ENCODE results near the gene RDH13. TPM values are rescaled to one million over a fixed set of nuclear protein-coding genes. Genes with fewer than 3 reads are reported as not detected.
A peak's percentile ranks its signal among the peaks of the same experiment; 100 is the strongest.

Gene RDH13
- total and polyA plus RNA-seq, 8 donors, result 13.1 to 124 (median 21.5) TPM

DNA sequence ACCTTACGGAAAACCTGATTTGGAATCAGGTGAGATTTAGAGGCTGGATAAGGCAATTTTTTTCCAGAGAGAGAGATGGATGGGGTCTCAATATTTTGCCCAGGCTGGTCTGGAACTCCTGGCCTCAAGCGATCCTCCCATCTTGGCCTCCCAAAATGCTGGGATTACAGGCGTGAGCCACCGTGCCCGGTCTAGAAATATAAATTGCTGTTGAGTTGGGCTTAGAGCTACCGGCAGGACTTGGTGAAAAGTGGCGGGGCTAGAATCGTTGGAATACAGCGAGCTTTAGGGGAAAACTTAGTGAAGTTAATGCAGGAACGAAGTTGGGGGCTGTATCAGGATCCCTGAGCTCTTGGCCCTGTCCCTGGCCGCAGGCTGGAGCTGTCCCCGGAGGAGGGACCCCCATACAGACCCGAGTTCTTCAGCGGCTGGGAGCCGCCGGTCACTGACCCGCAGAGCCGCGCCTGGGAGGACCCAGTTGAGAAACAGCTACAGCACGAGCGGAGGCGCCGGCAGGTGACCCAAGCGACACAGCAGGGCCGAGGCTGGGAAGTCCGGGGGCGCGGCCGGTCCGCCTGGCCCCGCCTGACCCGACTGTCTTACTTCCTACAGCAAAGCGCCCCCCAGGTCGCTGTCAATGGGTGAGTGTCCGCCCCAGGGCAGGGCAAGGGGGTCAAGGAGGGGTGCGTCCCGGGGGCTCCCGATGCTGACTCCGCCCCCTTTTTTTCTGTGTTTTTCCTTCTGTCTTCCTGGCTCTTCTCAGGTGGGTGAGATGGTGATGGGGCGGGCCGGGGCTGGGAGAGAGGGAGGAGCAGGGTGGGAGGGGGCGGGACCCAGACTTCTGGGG lies 20.3 kb upstream of the RDH13 start:
- 54 to 69% (median 68%) methylated on average over 34 to 42 of the region's 42 CpGs for WGBS, 5 donors
- peaks cover 26 to 89% (median 61%) of the 10 kb centered on the region in 3 donors for H3K27me3 ChIP-seq
- peak in 1 of 2 donors; percentile 19 for DNase-seq

DNA sequence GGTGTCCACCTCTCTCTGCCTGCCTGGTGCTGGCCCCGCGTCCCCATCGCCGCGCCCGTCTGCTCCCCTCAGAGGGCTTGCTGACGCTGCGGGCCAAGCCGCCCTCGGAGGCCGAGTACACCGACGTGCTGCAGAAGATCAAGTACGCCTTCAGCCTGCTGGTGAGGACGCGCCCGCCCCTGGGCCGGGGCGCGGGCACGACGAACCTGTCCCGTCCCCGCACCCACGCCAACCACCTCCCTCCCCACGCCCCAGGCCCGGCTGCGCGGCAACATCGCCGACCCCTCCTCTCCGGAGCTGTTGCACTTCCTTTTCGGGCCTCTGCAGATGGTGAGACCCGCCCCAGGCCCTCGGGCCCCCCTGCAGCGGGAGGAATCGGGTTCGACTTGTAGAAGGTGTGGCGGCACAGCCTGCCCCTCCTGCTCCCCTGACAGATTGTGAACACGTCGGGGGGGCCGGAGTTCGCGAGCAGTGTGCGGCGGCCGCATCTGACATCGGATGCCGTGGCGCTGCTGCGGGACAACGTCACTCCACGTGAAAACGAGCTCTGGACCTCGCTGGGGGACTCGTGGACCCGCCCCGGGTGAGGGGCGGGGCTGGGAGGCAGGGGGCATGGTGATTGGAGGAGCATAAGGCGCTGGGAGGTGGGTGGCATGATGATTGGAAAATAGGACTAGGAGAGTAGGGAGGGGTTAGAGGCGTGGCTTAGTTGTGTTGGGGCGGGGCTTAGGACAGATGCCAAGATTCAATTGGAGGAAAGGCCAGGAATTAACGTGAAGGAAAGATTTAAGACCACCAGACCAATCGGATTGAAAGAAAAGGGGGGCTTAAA lies 19.3 kb upstream of the RDH13 start:
- TF ChIP-seq POLR2AphosphoS5 (IDR thresholded peaks at IDR 0.05) (no peak), EP300 (IDR thresholded peaks at IDR 0.05) (no peak), POLR2A (IDR thresholded peaks at IDR 0.05) (no peak)
- TF ChIP-seq, protein P1, sequence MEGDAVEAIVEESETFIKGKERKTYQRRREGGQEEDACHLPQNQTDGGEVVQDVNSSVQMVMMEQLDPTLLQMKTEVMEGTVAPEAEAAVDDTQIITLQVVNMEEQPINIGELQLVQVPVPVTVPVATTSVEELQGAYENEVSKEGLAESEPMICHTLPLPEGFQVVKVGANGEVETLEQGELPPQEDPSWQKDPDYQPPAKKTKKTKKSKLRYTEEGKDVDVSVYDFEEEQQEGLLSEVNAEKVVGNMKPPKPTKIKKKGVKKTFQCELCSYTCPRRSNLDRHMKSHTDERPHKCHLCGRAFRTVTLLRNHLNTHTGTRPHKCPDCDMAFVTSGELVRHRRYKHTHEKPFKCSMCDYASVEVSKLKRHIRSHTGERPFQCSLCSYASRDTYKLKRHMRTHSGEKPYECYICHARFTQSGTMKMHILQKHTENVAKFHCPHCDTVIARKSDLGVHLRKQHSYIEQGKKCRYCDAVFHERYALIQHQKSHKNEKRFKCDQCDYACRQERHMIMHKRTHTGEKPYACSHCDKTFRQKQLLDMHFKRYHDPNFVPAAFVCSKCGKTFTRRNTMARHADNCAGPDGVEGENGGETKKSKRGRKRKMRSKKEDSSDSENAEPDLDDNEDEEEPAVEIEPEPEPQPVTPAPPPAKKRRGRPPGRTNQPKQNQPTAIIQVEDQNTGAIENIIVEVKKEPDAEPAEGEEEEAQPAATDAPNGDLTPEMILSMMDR (IDR thresholded peaks at IDR 0.05), result no peak
- Histone ChIP-seq H3K27me3 (peaks cover 26 to 93% (median 60%) of the 10 kb centered on the region in 3 donors), H3K4me1 (peaks cover 30 to 50% (median 47%) of the 10 kb centered on the region in 4 donors), H3K4me3 (peak overlapping the region; percentile 29 to 52 (median 46)), H3K9me3 (no peaks in the 10 kb centered on the region), H3K27ac (no peak overlapping the region), H3K36me3 (peaks cover 0 to 29% (median 11%) of the 10 kb centered on the region in 4 donors)
- 32 to 61% (median 54%) methylated on average over 33 to 64 of the region's 64 CpGs for WGBS, 5 donors
- intact Hi-C loops (cut with DNase I; ENCODE audit: low total_unique reads), result no loop called here
- DNase-seq, result peak in 1 of 2 donors; percentile 69

More for the DNA sequence above, 20.3 kb upstream of the RDH13 start:
- Histone ChIP-seq H3K4me3 (no peak overlapping the region), H3K9me3 (no peaks in the 10 kb centered on the region), H3K4me1 (peaks cover 40 to 60% (median 57%) of the 10 kb centered on the region in 4 donors), H3K27ac (no peak overlapping the region), H3K36me3 (peaks cover 0 to 39% (median 14%) of the 10 kb centered on the region in 4 donors)
- intact Hi-C loops (cut with DNase I; ENCODE audit: low total_unique reads), result no loop called here
- TF ChIP-seq POLR2A (IDR thresholded peaks at IDR 0.05) (no peak), POLR2AphosphoS5 (IDR thresholded peaks at IDR 0.05) (no peak), EP300 (IDR thresholded peaks at IDR 0.05) (no peak)
- TF ChIP-seq, protein P1 (IDR thresholded peaks at IDR 0.05), result no peak

DNA sequence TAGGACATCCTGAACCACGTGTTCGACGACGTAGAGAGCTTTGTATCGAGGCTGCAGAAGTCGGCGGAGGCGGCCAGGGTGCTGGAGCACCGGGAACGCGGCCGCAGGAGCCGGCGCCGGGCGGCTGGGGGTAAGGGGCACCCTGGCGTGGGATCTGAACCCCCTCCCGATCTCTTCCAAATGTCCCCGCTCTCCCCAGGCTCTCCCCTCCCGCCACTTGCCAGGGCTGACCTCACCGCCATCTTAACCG lies 18.7 kb upstream of the RDH13 start:
- H3K27me3 ChIP-seq, result peaks cover 26 to 93% (median 54%) of the 10 kb centered on the region in 3 donors
- no peak overlapping the region for H3K27ac ChIP-seq
- no peaks in the 10 kb centered on the region for H3K9me3 ChIP-seq
- intact Hi-C loops (cut with DNase I; ENCODE audit: low total_unique reads), result no loop called here
- WGBS, 5 donors, result 42 to 66% (median 55%) methylated on average over 3 to 22 of the region's 22 CpGs
- H3K4me1 ChIP-seq, result peaks cover 25 to 47% (median 43%) of the 10 kb centered on the region in 4 donors
- H3K36me3 ChIP-seq, result peaks cover 0 to 29% (median 10%) of the 10 kb centered on the region in 4 donors
- H3K4me3 ChIP-seq, result peak overlapping the region; percentile 29 to 52 (median 46)
- TF ChIP-seq EP300 (IDR thresholded peaks at IDR 0.05), result no peak
- TF ChIP-seq POLR2A (IDR thresholded peaks at IDR 0.05), result no peak
- TF ChIP-seq, protein P1 (IDR thresholded peaks at IDR 0.05), result no peak
- no peak for TF ChIP-seq POLR2AphosphoS5 (IDR thresholded peaks at IDR 0.05)
- no peak for DNase-seq
